ENCODE data around the gene UBE2E2.

UBE2E2 gene

DNA sequence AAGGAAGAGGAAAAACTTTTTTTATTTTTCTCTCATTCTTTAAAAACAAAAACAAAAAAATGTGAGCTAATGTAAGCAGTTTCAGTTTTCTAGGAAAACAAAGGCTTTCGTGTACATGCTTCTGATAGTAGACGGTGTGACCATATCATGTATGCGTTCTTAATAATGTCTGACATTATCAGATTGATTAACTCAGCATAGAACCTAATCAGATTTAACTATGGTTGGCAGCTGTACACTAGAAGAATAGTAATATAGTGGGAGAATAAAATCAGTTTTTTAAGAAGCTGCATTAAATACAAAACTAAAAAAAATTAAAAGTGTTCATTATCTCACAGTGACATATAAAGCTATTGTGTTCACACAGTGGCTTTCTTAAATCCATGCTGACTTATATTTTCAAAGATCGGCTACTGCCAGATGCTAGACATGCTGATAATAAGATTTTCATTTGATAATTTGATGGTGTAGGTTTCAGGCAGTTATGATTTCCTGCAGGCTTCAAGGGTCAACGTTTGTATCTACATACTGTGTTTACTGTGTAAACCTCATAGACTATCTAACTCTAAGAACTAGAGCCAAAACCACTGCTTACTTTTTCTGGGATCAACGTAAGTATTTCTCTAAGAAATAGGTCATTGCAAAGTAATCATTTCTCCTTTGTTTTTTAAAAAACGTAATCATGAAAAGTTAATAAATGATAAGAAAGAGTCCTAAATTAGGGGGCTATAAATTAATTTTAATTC is 74.0 kb downstream of the UBE2E2 start:
- peaks cover 7% of the 10 kb centered on the region for H3K9me3 ChIP-seq (ENCODE audit: control insufficient read depth, insufficient read depth, low read length)
- peaks cover 6% of the 10 kb centered on the region; the same call in 1 of the 2 replicates for H3K4me1 ChIP-seq (ENCODE audit: control insufficient read depth, insufficient read depth, low read length)
- H3K9ac ChIP-seq (ENCODE audit: low read depth, low read length) = no peak overlapping the region
- no peak overlapping the region for H3K4me3 ChIP-seq (ENCODE audit: low read depth, low read length)
- H3K36me3 ChIP-seq (ENCODE audit: control insufficient read depth, insufficient read depth, low read length) = no peaks in the 10 kb centered on the region
- no peaks in the 10 kb centered on the region for H3K27me3 ChIP-seq (ENCODE audit: control insufficient read depth, insufficient read depth, low read length)
- H3K27ac ChIP-seq (ENCODE audit: low read depth, low read length) = no peak overlapping the region

DNA sequence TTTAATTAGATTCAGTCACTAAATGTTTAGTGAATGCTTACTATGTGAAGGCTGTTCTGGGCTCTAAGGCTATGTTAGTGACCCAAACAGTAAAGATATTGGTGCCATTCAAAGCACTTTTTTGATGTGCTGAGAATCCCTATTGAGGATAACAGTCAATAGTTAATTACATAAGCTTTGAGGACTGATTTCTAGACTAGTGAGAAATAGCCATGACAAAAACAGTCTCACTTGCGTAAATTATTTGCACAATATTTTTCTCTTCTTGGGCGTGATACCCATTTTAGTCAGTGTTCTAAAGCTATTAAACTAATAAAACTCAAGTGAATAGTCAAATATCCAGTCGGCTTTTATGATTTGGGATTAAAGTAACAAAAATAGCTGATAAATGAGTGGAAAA is 74.6 kb downstream of the UBE2E2 start:
- H3K36me3 ChIP-seq (ENCODE audit: control insufficient read depth, insufficient read depth, low read length) = no peaks in the 10 kb centered on the region
- no peak overlapping the region for H3K9ac ChIP-seq (ENCODE audit: low read depth, low read length)
- H3K9me3 ChIP-seq (ENCODE audit: control insufficient read depth, insufficient read depth, low read length) = peaks cover 3% of the 10 kb centered on the region
- peaks cover 6% of the 10 kb centered on the region; the same call in 1 of the 2 replicates for H3K4me1 ChIP-seq (ENCODE audit: control insufficient read depth, insufficient read depth, low read length)
- H3K4me3 ChIP-seq (ENCODE audit: low read depth, low read length) = no peak overlapping the region
- no peaks in the 10 kb centered on the region for H3K27me3 ChIP-seq (ENCODE audit: control insufficient read depth, insufficient read depth, low read length)
- no peak overlapping the region for H3K27ac ChIP-seq (ENCODE audit: low read depth, low read length)

DNA sequence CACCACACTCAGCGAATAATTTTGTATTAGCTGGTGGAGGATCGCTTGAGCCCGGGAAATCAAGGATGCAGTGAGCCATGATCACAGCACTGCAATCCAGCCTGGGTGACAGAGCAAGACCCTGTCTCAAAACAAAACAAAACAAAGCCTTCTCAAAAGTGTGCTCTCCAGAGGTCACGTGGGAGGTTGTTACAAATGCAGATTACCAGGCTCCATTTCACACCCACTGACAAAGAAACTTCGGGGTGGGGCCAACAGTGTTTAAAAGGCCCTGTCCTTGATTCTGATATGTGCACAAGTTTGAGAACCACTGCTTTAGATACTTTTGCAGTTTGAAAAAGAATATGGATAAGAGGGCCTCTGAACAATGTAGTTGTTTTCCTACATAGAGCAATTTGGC is 80.5 kb downstream of the UBE2E2 start:
- H3K4me1 ChIP-seq (ENCODE audit: control insufficient read depth, insufficient read depth, low read length) = peaks cover 16% of the 10 kb centered on the region
- no peaks in the 10 kb centered on the region for H3K27me3 ChIP-seq (ENCODE audit: control insufficient read depth, insufficient read depth, low read length)
- no peak overlapping the region for H3K9ac ChIP-seq (ENCODE audit: low read depth, low read length)
- H3K4me3 ChIP-seq (ENCODE audit: low read depth, low read length) = no peak overlapping the region
- no peak overlapping the region for H3K27ac ChIP-seq (ENCODE audit: low read depth, low read length)
- no peaks in the 10 kb centered on the region for H3K9me3 ChIP-seq (ENCODE audit: control insufficient read depth, insufficient read depth, low read length)
- H3K36me3 ChIP-seq (ENCODE audit: control insufficient read depth, insufficient read depth, low read length) = no peaks in the 10 kb centered on the region

DNA sequence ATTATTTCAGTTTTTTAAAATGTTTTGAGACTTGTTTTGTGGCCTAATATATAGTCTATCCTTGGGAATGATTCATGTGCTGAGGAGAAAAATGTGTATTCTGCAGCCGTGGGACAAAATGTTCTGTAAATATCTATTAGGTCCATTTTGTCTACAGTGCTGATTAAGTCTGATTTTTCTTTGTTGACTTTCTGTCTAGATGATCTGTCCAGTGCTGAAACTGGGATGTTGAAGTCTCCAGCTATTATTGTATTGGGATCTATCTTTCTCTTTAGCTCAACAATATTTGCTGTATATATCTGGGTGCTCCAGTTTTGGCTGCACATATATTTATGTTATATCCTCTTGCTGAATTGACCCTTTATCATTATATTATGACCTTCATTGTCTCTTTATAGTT is 85.2 kb downstream of the UBE2E2 start:
- Histone ChIP-seq H3K4me1 (ENCODE audit: control insufficient read depth, insufficient read depth, low read length) (peaks cover 30% of the 10 kb centered on the region), H3K9me3 (ENCODE audit: control insufficient read depth, insufficient read depth, low read length) (no peaks in the 10 kb centered on the region), H3K4me3 (ENCODE audit: low read depth, low read length) (no peak overlapping the region), H3K27me3 (ENCODE audit: control insufficient read depth, insufficient read depth, low read length) (no peaks in the 10 kb centered on the region), H3K27ac (ENCODE audit: low read depth, low read length) (no peak overlapping the region), H3K9ac (ENCODE audit: low read depth, low read length) (no peak overlapping the region), H3K36me3 (ENCODE audit: control insufficient read depth, insufficient read depth, low read length) (no peaks in the 10 kb centered on the region)

DNA sequence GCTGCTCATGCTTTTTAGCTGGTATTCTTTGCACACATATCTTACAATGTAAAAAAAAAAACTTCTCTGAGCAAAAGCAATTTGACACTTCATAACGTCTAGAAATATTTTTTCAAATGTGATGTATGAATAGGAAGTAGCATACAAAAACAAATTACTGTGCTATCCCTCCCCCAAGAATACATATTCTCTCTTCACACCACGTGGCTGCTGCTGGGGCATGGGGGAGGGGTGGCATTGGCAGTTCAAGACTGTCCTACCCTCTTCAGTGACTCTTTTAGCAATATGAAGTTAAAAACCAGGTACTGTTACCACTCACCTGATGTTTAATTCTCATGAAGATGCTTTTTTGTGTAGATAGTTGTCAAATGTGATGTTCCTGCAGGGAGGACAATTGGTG is 85.6 kb downstream of the UBE2E2 start:
- H3K27ac ChIP-seq (ENCODE audit: low read depth, low read length) = no peak overlapping the region
- H3K4me3 ChIP-seq (ENCODE audit: low read depth, low read length) = no peak overlapping the region
- peaks cover 26% of the 10 kb centered on the region for H3K4me1 ChIP-seq (ENCODE audit: control insufficient read depth, insufficient read depth, low read length)
- no peaks in the 10 kb centered on the region for H3K27me3 ChIP-seq (ENCODE audit: control insufficient read depth, insufficient read depth, low read length)
- no peak overlapping the region for H3K9ac ChIP-seq (ENCODE audit: low read depth, low read length)
- no peaks in the 10 kb centered on the region for H3K9me3 ChIP-seq (ENCODE audit: control insufficient read depth, insufficient read depth, low read length)
- no peaks in the 10 kb centered on the region for H3K36me3 ChIP-seq (ENCODE audit: control insufficient read depth, insufficient read depth, low read length)

DNA sequence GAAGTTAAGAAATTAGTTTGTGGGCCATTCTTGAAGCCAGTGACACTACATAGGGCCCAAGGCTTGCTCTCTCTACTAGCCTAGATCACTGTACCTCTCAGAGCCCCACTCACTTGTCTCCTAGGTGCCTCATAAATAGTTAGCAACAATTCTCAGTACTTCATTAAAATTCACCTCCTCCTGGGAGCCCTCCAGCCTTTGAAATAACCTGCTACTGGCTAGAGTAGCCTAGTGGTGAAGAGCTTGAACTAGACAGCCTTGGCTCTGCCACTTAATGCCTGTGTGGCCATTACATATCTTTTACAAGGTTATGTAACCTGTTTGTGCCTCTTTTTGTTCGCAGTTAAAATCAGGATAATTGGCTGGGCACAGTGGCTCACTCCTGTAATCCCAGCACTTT is 89.3 kb downstream of the UBE2E2 start:
- Histone ChIP-seq H3K27ac (ENCODE audit: low read depth, low read length) (no peak overlapping the region), H3K9ac (ENCODE audit: low read depth, low read length) (no peak overlapping the region), H3K4me1 (ENCODE audit: control insufficient read depth, insufficient read depth, low read length) (peaks cover 23% of the 10 kb centered on the region), H3K4me3 (ENCODE audit: low read depth, low read length) (no peak overlapping the region), H3K27me3 (ENCODE audit: control insufficient read depth, insufficient read depth, low read length) (no peaks in the 10 kb centered on the region), H3K9me3 (ENCODE audit: control insufficient read depth, insufficient read depth, low read length) (no peaks in the 10 kb centered on the region), H3K36me3 (ENCODE audit: control insufficient read depth, insufficient read depth, low read length) (no peaks in the 10 kb centered on the region)

DNA sequence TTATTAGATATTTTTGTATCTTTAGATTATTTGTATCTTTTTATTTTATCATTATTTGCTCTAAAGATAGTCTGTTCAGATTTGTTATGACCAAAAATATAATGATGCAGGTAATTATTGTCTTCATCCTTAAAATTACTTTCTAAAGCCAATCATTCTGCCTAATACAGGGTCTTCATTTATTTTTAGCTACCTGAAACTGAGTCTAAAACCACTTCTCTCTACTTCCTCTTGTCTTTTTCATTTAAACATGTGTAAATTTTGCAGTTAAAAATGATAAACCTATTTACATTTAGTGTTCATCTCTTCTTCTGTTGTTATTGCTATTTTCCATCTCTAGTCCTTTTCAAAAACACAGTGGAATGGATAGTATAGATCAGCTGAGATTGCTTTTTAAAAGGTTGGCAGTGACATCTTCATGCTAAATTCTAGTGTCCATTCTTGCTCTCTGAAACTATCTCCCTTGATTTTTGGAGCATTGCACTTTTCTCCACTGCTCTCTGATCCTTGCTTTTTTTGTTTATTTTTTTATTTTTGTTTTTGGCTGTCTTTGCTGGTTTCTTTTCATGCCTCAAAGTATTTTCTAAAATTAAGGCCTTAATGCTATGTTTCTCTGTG is 91.8 kb downstream of the UBE2E2 start:
- no peak overlapping the region for H3K4me3 ChIP-seq (ENCODE audit: low read depth, low read length)
- H3K27ac ChIP-seq (ENCODE audit: low read depth, low read length) = no peak overlapping the region
- peaks cover 7% of the 10 kb centered on the region; the same call in 1 of the 2 replicates for H3K4me1 ChIP-seq (ENCODE audit: control insufficient read depth, insufficient read depth, low read length)
- no peaks in the 10 kb centered on the region for H3K9me3 ChIP-seq (ENCODE audit: control insufficient read depth, insufficient read depth, low read length)
- H3K36me3 ChIP-seq (ENCODE audit: control insufficient read depth, insufficient read depth, low read length) = no peaks in the 10 kb centered on the region
- no peak overlapping the region for H3K9ac ChIP-seq (ENCODE audit: low read depth, low read length)
- H3K27me3 ChIP-seq (ENCODE audit: control insufficient read depth, insufficient read depth, low read length) = no peaks in the 10 kb centered on the region

DNA sequence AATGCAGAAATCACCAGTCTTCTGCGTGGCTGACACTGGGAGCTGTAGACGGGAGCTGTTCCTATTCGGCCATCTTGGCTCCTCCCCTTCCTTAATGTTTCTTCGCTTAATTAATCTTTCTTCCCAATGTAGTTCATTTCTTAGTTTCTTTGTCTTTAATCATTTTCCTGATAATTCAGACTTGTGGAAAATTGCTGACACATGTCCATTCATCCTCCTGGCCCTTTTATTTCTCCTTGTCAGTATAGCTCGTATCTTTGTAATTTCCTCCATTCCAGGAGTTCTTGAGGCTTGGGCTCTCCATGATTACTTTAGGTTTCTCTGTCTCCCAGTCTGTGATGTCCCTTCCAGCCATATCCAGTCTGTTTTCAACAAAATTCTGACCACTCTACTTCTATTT is 98.7 kb downstream of the UBE2E2 start:
- no peak overlapping the region for H3K4me3 ChIP-seq (ENCODE audit: low read depth, low read length)

DNA sequence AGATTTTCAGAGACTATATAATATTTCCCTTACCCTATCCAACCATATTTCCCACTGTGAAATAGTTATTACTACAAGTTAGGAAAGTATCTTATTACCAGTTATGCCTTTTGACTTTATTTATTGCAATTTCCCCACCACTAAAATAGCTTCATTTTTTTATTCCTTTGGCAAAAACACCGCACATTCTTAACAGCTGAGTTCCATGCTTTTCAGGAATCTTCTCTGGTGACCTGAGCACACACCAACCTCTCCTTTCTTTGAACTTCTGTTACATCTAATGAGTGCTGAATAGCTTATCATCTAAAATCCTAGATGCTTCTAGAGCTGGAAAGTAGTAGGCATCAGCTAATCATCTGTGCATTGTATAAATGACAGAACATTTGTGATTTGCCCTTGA is 99.1 kb downstream of the UBE2E2 start:
- no peaks in the 10 kb centered on the region for H3K4me1 ChIP-seq (ENCODE audit: control insufficient read depth, insufficient read depth, low read length)
- no peak overlapping the region for H3K4me3 ChIP-seq (ENCODE audit: low read depth, low read length)
- H3K9me3 ChIP-seq (ENCODE audit: control insufficient read depth, insufficient read depth, low read length) = no peaks in the 10 kb centered on the region
- no peak overlapping the region for H3K9ac ChIP-seq (ENCODE audit: low read depth, low read length)
- no peaks in the 10 kb centered on the region for H3K36me3 ChIP-seq (ENCODE audit: control insufficient read depth, insufficient read depth, low read length)
- no peaks in the 10 kb centered on the region for H3K27me3 ChIP-seq (ENCODE audit: control insufficient read depth, insufficient read depth, low read length)
- H3K27ac ChIP-seq (ENCODE audit: low read depth, low read length) = no peak overlapping the region

More for the DNA sequence above, 98.7 kb downstream of the UBE2E2 start:
- H3K36me3 ChIP-seq (ENCODE audit: control insufficient read depth, insufficient read depth, low read length) = no peaks in the 10 kb centered on the region
- H3K27me3 ChIP-seq (ENCODE audit: control insufficient read depth, insufficient read depth, low read length) = no peaks in the 10 kb centered on the region
- no peak overlapping the region for H3K27ac ChIP-seq (ENCODE audit: low read depth, low read length)
- no peaks in the 10 kb centered on the region for H3K4me1 ChIP-seq (ENCODE audit: control insufficient read depth, insufficient read depth, low read length)
- no peak overlapping the region for H3K9ac ChIP-seq (ENCODE audit: low read depth, low read length)
- no peaks in the 10 kb centered on the region for H3K9me3 ChIP-seq (ENCODE audit: control insufficient read depth, insufficient read depth, low read length)

DNA sequence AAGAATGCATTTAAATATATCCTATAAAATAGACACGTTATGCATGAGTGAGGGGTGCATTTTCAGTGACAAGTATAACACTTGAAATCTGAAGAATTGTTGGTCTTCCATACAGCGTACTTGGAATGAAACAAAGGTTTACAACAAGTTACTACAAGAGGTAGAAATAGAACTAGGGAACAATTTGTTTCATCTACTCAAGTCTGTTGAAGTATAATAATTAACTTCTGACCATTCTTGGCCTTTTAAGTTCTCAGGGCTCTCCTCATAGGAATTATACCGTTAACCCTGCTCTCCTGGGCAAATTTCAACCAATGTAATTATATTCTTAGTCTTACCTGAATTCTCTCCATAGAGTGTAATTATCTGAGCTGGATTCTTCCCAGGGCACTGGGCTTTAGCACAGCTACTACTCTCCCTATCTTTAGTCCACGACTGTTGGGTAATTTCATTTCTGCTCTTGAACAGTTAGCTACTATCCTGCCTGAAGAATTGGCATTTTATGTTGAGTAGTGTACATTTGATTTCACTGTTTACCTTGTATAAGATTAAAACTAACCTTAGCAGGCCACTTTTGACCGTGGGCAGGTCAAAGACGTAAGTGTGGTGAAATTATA is 100.6 kb downstream of the UBE2E2 start:
- H3K4me1 ChIP-seq (ENCODE audit: control insufficient read depth, insufficient read depth, low read length) = no peaks in the 10 kb centered on the region
- H3K27me3 ChIP-seq (ENCODE audit: control insufficient read depth, insufficient read depth, low read length) = no peaks in the 10 kb centered on the region
- no peaks in the 10 kb centered on the region for H3K36me3 ChIP-seq (ENCODE audit: control insufficient read depth, insufficient read depth, low read length)
- H3K27ac ChIP-seq (ENCODE audit: low read depth, low read length) = no peak overlapping the region
- no peak overlapping the region for H3K9ac ChIP-seq (ENCODE audit: low read depth, low read length)
- H3K4me3 ChIP-seq (ENCODE audit: low read depth, low read length) = no peak overlapping the region
- no peaks in the 10 kb centered on the region for H3K9me3 ChIP-seq (ENCODE audit: control insufficient read depth, insufficient read depth, low read length)

DNA sequence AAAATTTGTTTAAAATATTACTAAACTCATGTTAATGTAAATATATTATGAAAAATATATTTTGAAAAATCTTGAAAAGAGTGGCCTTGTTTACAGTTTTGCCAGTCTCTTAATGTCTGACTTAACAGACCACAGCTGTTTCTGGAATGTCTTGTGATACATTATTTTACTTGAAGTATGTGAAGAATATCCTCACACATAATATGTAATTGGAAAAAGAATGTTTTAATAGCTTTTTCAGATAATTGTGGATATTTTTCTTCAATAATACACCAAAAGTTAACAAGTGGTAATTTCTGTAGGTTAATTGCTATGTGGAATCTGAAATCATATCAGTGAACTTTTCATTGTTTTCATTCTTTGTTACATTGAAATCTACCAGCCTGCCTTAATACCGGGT is 101.3 kb downstream of the UBE2E2 start:
- Histone ChIP-seq H3K4me1 (ENCODE audit: control insufficient read depth, insufficient read depth, low read length) (no peaks in the 10 kb centered on the region), H3K27me3 (ENCODE audit: control insufficient read depth, insufficient read depth, low read length) (no peaks in the 10 kb centered on the region), H3K4me3 (ENCODE audit: low read depth, low read length) (no peak overlapping the region), H3K9ac (ENCODE audit: low read depth, low read length) (no peak overlapping the region), H3K27ac (ENCODE audit: low read depth, low read length) (no peak overlapping the region), H3K9me3 (ENCODE audit: control insufficient read depth, insufficient read depth, low read length) (no peaks in the 10 kb centered on the region), H3K36me3 (ENCODE audit: control insufficient read depth, insufficient read depth, low read length) (no peaks in the 10 kb centered on the region)

Data from HUES48 (cell line).